ENCODE measurements around the gene ZNF749. TPM values are rescaled to one million over a fixed set of nuclear protein-coding genes. Genes with fewer than 3 reads are reported as not detected.

Gene ZNF749
- polyA plus RNA-seq, 1 of the 3 experiments (the other 2 are of a cell fraction): 14.9 TPM

DNA sequence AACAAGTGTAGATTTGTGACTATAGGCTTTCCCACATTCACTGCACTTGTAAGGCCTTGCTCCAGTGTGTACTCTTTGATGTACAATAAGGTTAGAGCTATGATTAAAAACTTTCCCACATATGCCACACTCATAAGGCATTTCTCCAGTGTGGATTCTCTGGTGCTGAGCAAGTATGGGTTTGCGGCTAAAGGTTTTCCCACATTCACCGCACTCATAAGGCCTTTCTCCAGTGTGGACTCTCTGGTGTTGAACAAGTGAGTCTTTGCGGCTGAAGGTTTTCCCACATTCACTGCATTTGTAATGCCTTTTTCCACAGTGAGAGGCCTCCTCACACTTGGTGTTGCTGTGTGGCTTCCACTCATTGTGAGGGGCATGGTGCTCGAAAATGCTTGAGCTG is 38.5 kb downstream of the ZNF749 start:
- CTCF ChIA-PET: interaction anchor here (1.0 kb wide), 1 partner anchor 14 kb away, joined by 3 read pairs; the partner anchor contains the start of gene ZNF419
- no peak for DNase-seq
- H3K4me3 ChIP-seq (ENCODE audit: low read depth in 2 of 2, low read length in 1 of 2): no peak overlapping the region; a peak in 1 of 4 replicates
- H4K20me1 ChIP-seq (ENCODE audit: insufficient read depth): no peaks in the 10 kb centered on the region
- no peak overlapping the region for H2AFZ ChIP-seq (ENCODE audit: low read depth)
- H3K9me2 ChIP-seq: 0 out of 2 replicates have a peak, but pooled peaks cover 3% of the 10 kb centered on the region
- no peak overlapping the region for H3K9ac ChIP-seq
- H3K4me1 ChIP-seq (ENCODE audit: control insufficient read depth in 1 of 2, insufficient read depth in 2 of 2, low read depth in 1 of 2, low read length in 1 of 2): no peaks in the 10 kb centered on the region; a peak in 1 of 4 replicates
- H3K36me3 ChIP-seq (replicated peaks in 1 of 2; ENCODE audit: control insufficient read depth in 1 of 2, insufficient read depth in 2 of 2, low read length in 1 of 2): peaks cover 0 to 3% of the 10 kb centered on the region in 2 experiments
- H3K4me2 ChIP-seq: no peak overlapping the region
- no peaks in the 10 kb centered on the region for H3K79me2 ChIP-seq (ENCODE audit: insufficient read depth)
- H3F3A ChIP-seq (replicated peaks; ENCODE audit: insufficient read depth): peaks cover 8% of the 10 kb centered on the region
- 90% methylated on average over 4 of the region's 4 CpGs for WGBS (ENCODE audit: low lambda C conversion rate)
- no peak overlapping the region for H3K27ac ChIP-seq (ENCODE audit: low read depth in 2 of 2, low read length in 1 of 2)
- H3K27me3 ChIP-seq (ENCODE audit: insufficient read depth): no peaks in the 10 kb centered on the region
- TF ChIP-seq RAD21 (IDR thresholded peaks at IDR 0.05; ENCODE audit: low read length) (no peak), NRF1 (IDR thresholded peaks at IDR 0.05; ENCODE audit: low read depth, low read length) (no peak), GATA2 (CRISPR knock-in tag; IDR thresholded peaks at IDR 0.05) (no peak), YY1 (IDR thresholded peaks at IDR 0.05; ENCODE audit: low read depth) (no peak), TAF1 (IDR thresholded peaks at IDR 0.05; ENCODE audit: borderline replicate concordance, low read depth, low read length) (no peak), EZH2phosphoT487 (IDR thresholded peaks at IDR 0.05; ENCODE audit: borderline replicate concordance, low read depth) (no peak), POLR2AphosphoS5 (IDR thresholded peaks at IDR 0.05; ENCODE audit: low read depth, low read length) (no peak), EP300 (IDR thresholded peaks at IDR 0.05; ENCODE audit: borderline replicate concordance in 1 of 2, low read depth in 1 of 2, low read length in 1 of 2) (no peak), FOXM1 (IDR thresholded peaks at IDR 0.05; ENCODE audit: low read depth) (no peak), RCOR1 (IDR thresholded peaks at IDR 0.05; ENCODE audit: low read length) (no peak), SIN3A (IDR thresholded peaks at IDR 0.05; ENCODE audit: borderline replicate concordance, low read depth, low read length) (no peak), MXI1 (IDR thresholded peaks at IDR 0.05; ENCODE audit: low read depth, low read length) (no peak), FOXJ3 (CRISPR knock-in tag; IDR thresholded peaks at IDR 0.05) (no peak), CHD2 (IDR thresholded peaks at IDR 0.05; ENCODE audit: low read length, partially characterized antibody) (no peak), ELF1 (IDR thresholded peaks at IDR 0.05) (no peak)
- TF ChIP-seq, protein P1, sequence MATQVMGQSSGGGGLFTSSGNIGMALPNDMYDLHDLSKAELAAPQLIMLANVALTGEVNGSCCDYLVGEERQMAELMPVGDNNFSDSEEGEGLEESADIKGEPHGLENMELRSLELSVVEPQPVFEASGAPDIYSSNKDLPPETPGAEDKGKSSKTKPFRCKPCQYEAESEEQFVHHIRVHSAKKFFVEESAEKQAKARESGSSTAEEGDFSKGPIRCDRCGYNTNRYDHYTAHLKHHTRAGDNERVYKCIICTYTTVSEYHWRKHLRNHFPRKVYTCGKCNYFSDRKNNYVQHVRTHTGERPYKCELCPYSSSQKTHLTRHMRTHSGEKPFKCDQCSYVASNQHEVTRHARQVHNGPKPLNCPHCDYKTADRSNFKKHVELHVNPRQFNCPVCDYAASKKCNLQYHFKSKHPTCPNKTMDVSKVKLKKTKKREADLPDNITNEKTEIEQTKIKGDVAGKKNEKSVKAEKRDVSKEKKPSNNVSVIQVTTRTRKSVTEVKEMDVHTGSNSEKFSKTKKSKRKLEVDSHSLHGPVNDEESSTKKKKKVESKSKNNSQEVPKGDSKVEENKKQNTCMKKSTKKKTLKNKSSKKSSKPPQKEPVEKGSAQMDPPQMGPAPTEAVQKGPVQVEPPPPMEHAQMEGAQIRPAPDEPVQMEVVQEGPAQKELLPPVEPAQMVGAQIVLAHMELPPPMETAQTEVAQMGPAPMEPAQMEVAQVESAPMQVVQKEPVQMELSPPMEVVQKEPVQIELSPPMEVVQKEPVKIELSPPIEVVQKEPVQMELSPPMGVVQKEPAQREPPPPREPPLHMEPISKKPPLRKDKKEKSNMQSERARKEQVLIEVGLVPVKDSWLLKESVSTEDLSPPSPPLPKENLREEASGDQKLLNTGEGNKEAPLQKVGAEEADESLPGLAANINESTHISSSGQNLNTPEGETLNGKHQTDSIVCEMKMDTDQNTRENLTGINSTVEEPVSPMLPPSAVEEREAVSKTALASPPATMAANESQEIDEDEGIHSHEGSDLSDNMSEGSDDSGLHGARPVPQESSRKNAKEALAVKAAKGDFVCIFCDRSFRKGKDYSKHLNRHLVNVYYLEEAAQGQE (IDR thresholded peaks at IDR 0.05; ENCODE audit: low read depth, low read length): no peak
- TF ChIP-seq, protein P2, sequence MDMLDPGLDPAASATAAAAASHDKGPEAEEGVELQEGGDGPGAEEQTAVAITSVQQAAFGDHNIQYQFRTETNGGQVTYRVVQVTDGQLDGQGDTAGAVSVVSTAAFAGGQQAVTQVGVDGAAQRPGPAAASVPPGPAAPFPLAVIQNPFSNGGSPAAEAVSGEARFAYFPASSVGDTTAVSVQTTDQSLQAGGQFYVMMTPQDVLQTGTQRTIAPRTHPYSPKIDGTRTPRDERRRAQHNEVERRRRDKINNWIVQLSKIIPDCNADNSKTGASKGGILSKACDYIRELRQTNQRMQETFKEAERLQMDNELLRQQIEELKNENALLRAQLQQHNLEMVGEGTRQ (IDR thresholded peaks at IDR 0.05; ENCODE audit: borderline replicate concordance, low read depth, low read length): no peak
- TF ChIP-seq, protein P3, sequence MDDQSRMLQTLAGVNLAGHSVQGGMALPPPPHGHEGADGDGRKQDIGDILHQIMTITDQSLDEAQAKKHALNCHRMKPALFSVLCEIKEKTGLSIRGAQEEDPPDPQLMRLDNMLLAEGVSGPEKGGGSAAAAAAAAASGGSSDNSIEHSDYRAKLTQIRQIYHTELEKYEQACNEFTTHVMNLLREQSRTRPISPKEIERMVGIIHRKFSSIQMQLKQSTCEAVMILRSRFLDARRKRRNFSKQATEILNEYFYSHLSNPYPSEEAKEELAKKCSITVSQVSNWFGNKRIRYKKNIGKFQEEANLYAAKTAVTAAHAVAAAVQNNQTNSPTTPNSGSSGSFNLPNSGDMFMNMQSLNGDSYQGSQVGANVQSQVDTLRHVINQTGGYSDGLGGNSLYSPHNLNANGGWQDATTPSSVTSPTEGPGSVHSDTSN (IDR thresholded peaks at IDR 0.05): no peak
- TF ChIP-seq, protein P4, sequence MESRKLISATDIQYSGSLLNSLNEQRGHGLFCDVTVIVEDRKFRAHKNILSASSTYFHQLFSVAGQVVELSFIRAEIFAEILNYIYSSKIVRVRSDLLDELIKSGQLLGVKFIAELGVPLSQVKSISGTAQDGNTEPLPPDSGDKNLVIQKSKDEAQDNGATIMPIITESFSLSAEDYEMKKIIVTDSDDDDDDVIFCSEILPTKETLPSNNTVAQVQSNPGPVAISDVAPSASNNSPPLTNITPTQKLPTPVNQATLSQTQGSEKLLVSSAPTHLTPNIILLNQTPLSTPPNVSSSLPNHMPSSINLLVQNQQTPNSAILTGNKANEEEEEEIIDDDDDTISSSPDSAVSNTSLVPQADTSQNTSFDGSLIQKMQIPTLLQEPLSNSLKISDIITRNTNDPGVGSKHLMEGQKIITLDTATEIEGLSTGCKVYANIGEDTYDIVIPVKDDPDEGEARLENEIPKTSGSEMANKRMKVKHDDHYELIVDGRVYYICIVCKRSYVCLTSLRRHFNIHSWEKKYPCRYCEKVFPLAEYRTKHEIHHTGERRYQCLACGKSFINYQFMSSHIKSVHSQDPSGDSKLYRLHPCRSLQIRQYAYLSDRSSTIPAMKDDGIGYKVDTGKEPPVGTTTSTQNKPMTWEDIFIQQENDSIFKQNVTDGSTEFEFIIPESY (IDR thresholded peaks at IDR 0.05; ENCODE audit: borderline replicate concordance, low read depth): no peak
- POLR2A ChIA-PET: no interaction called here
- peaks cover 5% of the 10 kb centered on the region; the same call in 1 of the 2 replicates for H3K9me3 ChIP-seq

Measured in SK-N-SH (cell line).